Keratinocyte (primary cell): ENCODE measurements around the gene PLD1. TPM values are rescaled to one million over a fixed set of nuclear protein-coding genes. Genes with fewer than 3 reads are reported as not detected.

ENCODE experiments used
- DNase-seq: peaks from one replicate; pipeline ENCODE4 v3.0.0-alpha.2; 2011; ENCODE audit warnings: low read depth, missing footprints, low spot score
- FAIRE-seq: peaks from 2 replicates; lab custom pipeline; 2011; peaks lifted over from hg19 to GRCh38; lab: Jason Lieb, UNC
- H2AFZ ChIP-seq: 2 replicates; pipeline ENCODE4 v1.6.0; 2012; ENCODE audit warnings: low read length, control low read depth, inconsistent platforms; ENCODE audit not compliant: control insufficient read depth
- H3K27ac ChIP-seq: 2 replicates; pipeline ENCODE4 v1.5.1; 2011; ENCODE audit warnings: low read length; ENCODE audit not compliant: control insufficient read depth, insufficient read depth
- H3K27me3 ChIP-seq: 3 replicates; pipeline ENCODE4 v1.6.0; 2011; ENCODE audit warnings: low read length; ENCODE audit not compliant: control insufficient read depth, insufficient read depth; ENCODE audit errors: extremely low read depth
- H3K36me3 ChIP-seq, 2 experiments: 2 replicates in 1 of 2; 3 replicates in 1 of 2; pipeline ENCODE4 v1.5.1; 2011; ENCODE audit warnings: low read length in 2 of 2, mild to moderate bottlenecking in 1 of 2; ENCODE audit not compliant: control insufficient read depth in 2 of 2, insufficient read depth in 2 of 2; ENCODE audit errors: extremely low read depth in 1 of 2
- H3K4me1 ChIP-seq: 3 replicates; pipeline ENCODE4 v1.5.1; 2011; ENCODE audit warnings: low read length; ENCODE audit not compliant: control insufficient read depth, insufficient read depth; ENCODE audit errors: extremely low read depth
- H3K4me2 ChIP-seq: 3 replicates; pipeline ENCODE4 v1.6.0; 2011; ENCODE audit warnings: low read depth, low read length; ENCODE audit not compliant: control insufficient read depth, insufficient read depth; ENCODE audit errors: extremely low read depth
- H3K4me3 ChIP-seq, 3 experiments: fragments of 200-600 bp in 1 of 3; sonication (generic) in 1 of 3; 2 replicates in 2 of 3; 3 replicates in 1 of 3; pipeline ENCODE4 v1.5.1; 2011 to 2016; ENCODE audit warnings: low read length in 3 of 3, mild to moderate bottlenecking in 3 of 3, control low read depth in 2 of 3, inconsistent platforms in 1 of 3, low read depth in 1 of 3, mixed read lengths in 1 of 3, mixed run types in 1 of 3, moderate library complexity in 1 of 3; ENCODE audit not compliant: control insufficient read depth in 2 of 3, insufficient read depth in 2 of 3; ENCODE audit errors: extremely low read depth in 1 of 3
- H3K79me2 ChIP-seq: 2 replicates; pipeline ENCODE4 v1.6.0; 2012; ENCODE audit warnings: low read length; ENCODE audit not compliant: control insufficient read depth, insufficient read depth
- H3K9ac ChIP-seq: 3 replicates; pipeline ENCODE4 v1.6.0; 2011; ENCODE audit warnings: low read length; ENCODE audit not compliant: control insufficient read depth, insufficient read depth; ENCODE audit errors: extremely low read depth
- H3K9me1 ChIP-seq: 3 replicates; pipeline ENCODE4 v1.6.0; 2011; ENCODE audit warnings: low read length; ENCODE audit not compliant: control insufficient read depth, insufficient read depth; ENCODE audit errors: extremely low read depth
- H3K9me3 ChIP-seq: 2 replicates; pipeline ENCODE4 v1.5.1; 2012; ENCODE audit warnings: low read depth, low read length; ENCODE audit not compliant: control insufficient read depth
- H4K20me1 ChIP-seq: 3 replicates; pipeline ENCODE4 v1.6.0; 2011; ENCODE audit warnings: low read length; ENCODE audit not compliant: control insufficient read depth, insufficient read depth; ENCODE audit errors: extremely low read depth
- CTCF ChIP-seq, 3 experiments: IDR thresholded peaks in 1 of 3; conservative IDR thresholded peaks in 1 of 3; optimal IDR thresholded peaks in 1 of 3; 2 replicates in 2 of 3; 3 replicates in 1 of 3; pipeline versions ENCODE3 to v1.5.1; 2011; ENCODE audit warnings: low read length in 3 of 3, mild to moderate bottlenecking in 3 of 3, moderate library complexity in 2 of 3, control low read depth in 1 of 3, inconsistent platforms in 1 of 3; ENCODE audit not compliant: insufficient read depth in 2 of 3; ENCODE audit errors: extremely low read depth in 1 of 3
- EZH2 ChIP-seq: IDR thresholded peaks from one replicate; pipeline ENCODE4 v1.6.1; 2012; ENCODE audit warnings: inconsistent platforms, mild to moderate bottlenecking, low read length, moderate library complexity
- dilution Hi-C: fragments of 300-500 bp; cut with MboI; formaldehyde crosslinking; loops from one replicate; pipeline ENCODE4 v1.7.0; 2020; ENCODE audit warnings: low sequenced_read_pairs; ENCODE audit not compliant: extremely low pct_ligation_motif_present
- polyA plus RNA-seq, 5 experiments: library from polyadenylated mRNA; depleted of rRNA in 3 of 5; stranded (reverse) in 3 of 5; stranded (forward) in 1 of 5; unstranded in 1 of 5; fragments of >200 nt; gene quantifications; 1 replicate in 1 of 5; 2 replicates in 3 of 5; 3 replicates in 1 of 5; pipeline versions ENCODE4 v1.2.1 to v1.2.3, GENCODE V29; 2011 to 2012; ENCODE audit warnings: missing spikeins in 2 of 5, low read depth in 1 of 5, low replicate concordance in 1 of 5

Gene PLD1
- polyA plus RNA-seq, 1 donor (not counting 4 experiments of a cell fraction or from before 2014, with no cell fraction given), result 14.7 TPM

- FAIRE-seq (no peak), DNase-seq (no peak)
- H3K4me1 ChIP-seq, result no peaks in the 10 kb centered on the region
- no peak overlapping the region for H2AFZ ChIP-seq
- no peak overlapping the region for H3K4me2 ChIP-seq
- H3K27me3 ChIP-seq, result no peaks in the 10 kb centered on the region
- H3K9ac ChIP-seq, result no peak overlapping the region
- no peaks in the 10 kb centered on the region for H4K20me1 ChIP-seq
- no peak for TF ChIP-seq EZH2
- no peak for TF ChIP-seq CTCF (optimal IDR thresholded peaks at IDR 0.05 in 1 of 3, IDR thresholded peaks at IDR 0.05 in 1 of 3, conservative IDR thresholded peaks at IDR 0.05 in 1 of 3; ENCODE audit: extremely low read depth in 1 of 3, insufficient read depth in 2 of 3, low read length in 3 of 3)
- H3K4me3 ChIP-seq, result no peak overlapping the region
- H3K36me3 ChIP-seq, result no peaks in the 10 kb centered on the region
- no peaks in the 10 kb centered on the region for H3K9me1 ChIP-seq
- dilution Hi-C loops, result no loop called here
- no peaks in the 10 kb centered on the region for H3K9me3 ChIP-seq
- H3K79me2 ChIP-seq, result no peaks in the 10 kb centered on the region
- no peak overlapping the region for H3K27ac ChIP-seq
Observed at GRCh38 chr3:171602072-171602471, 208.2 kb downstream of the PLD1 start.

- H4K20me1 ChIP-seq, result no peaks in the 10 kb centered on the region
- FAIRE-seq, result no peak
- dilution Hi-C loops, result no loop called here
Observed at GRCh38 chr3:171600030-171600429, 210.3 kb downstream of the PLD1 start.

More at GRCh38 chr3:171600030-171600429, 210.3 kb downstream of the PLD1 start:
- no peak overlapping the region for H3K27ac ChIP-seq
- DNase-seq, result no peak
- H3K9me3 ChIP-seq, result no peaks in the 10 kb centered on the region
- no peaks in the 10 kb centered on the region for H3K9me1 ChIP-seq
- no peak overlapping the region for H3K4me2 ChIP-seq
- TF ChIP-seq EZH2 (no peak), CTCF (optimal IDR thresholded peaks at IDR 0.05 in 1 of 3, IDR thresholded peaks at IDR 0.05 in 1 of 3, conservative IDR thresholded peaks at IDR 0.05 in 1 of 3; ENCODE audit: extremely low read depth in 1 of 3, insufficient read depth in 2 of 3, low read length in 3 of 3) (no peak)
- H3K27me3 ChIP-seq, result no peaks in the 10 kb centered on the region
- H2AFZ ChIP-seq, result no peak overlapping the region
- no peaks in the 10 kb centered on the region for H3K36me3 ChIP-seq
- no peaks in the 10 kb centered on the region for H3K4me1 ChIP-seq
- no peak overlapping the region for H3K4me3 ChIP-seq
- H3K9ac ChIP-seq, result no peak overlapping the region
- H3K79me2 ChIP-seq, result no peaks in the 10 kb centered on the region
